ENCODE results near the gene VAV1. TPM values are rescaled to one million over a fixed set of nuclear protein-coding genes. Genes with fewer than 3 reads are reported as not detected.

Gene VAV1
- total RNA-seq, 1 donor from 2014 or later = 1.8 TPM

DNA sequence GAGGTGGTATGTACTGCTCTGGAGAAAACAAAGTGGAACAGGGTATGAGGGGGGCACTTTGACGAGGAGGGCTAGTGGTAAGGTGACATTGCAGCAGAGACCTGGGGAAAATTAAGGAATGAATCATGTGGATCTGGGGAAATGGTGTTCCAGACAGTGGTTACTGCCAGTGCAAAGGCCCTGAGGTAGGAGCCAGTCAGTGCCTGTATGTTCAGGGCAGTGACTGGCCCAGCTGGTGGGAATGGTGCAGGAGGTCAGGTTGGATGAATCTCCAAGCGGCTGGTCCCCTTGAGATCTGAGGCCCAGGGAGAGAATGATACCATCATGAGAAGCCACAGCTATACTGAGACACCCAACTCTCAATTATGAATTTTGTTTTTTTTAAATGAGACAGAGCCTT is 4.9 kb downstream of the VAV1 start:
- Histone ChIP-seq H3K4me3 (no peak overlapping the region), H3K36me3 (no peaks in the 10 kb centered on the region), H3K4me1 (peaks cover 4% of the 10 kb centered on the region), H3K9me3 (replicated peaks) (no peaks in the 10 kb centered on the region), H3K27me3 (ENCODE audit: low read depth) (peaks cover 7% of the 10 kb centered on the region), H3K27ac (replicated peaks) (no peak overlapping the region)
- intact Hi-C loops (cut with micrococcal nuclease) = loop anchor here (10.0 kb wide), 1 partner anchor 143 kb away; no protein-coding TSS in a partner anchor
- DNase-seq = no peak
- TF ChIP-seq, protein P1, sequence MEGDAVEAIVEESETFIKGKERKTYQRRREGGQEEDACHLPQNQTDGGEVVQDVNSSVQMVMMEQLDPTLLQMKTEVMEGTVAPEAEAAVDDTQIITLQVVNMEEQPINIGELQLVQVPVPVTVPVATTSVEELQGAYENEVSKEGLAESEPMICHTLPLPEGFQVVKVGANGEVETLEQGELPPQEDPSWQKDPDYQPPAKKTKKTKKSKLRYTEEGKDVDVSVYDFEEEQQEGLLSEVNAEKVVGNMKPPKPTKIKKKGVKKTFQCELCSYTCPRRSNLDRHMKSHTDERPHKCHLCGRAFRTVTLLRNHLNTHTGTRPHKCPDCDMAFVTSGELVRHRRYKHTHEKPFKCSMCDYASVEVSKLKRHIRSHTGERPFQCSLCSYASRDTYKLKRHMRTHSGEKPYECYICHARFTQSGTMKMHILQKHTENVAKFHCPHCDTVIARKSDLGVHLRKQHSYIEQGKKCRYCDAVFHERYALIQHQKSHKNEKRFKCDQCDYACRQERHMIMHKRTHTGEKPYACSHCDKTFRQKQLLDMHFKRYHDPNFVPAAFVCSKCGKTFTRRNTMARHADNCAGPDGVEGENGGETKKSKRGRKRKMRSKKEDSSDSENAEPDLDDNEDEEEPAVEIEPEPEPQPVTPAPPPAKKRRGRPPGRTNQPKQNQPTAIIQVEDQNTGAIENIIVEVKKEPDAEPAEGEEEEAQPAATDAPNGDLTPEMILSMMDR (IDR thresholded peaks at IDR 0.05; ENCODE audit: borderline replicate concordance) = no peak

DNA sequence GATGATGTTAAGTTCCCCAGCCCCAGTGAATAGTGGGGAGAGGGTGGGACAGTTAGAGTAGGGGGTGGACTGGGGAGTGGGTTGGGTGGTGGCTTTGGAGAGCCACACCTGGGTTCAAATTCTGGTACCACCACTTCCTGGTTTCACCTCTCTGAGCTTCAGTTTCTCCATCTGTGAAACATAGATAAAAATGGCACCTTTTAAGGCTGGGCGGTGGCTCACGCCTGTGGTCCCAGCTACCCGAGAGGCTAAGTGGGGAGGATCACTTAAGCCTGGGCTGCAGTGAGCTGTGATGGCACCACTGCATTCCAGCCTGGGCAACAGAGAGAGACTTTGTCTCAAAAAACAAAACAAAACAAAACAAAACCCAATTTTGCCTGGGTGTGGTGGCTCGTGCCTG is 5.9 kb downstream of the VAV1 start:
- H3K27me3 ChIP-seq (ENCODE audit: low read depth) = peaks cover 10% of the 10 kb centered on the region
- no peaks in the 10 kb centered on the region for H3K9me3 ChIP-seq (replicated peaks)
- H3K36me3 ChIP-seq = no peaks in the 10 kb centered on the region
- H3K4me3 ChIP-seq = no peak overlapping the region
- peaks cover 4% of the 10 kb centered on the region for H3K4me1 ChIP-seq
- H3K27ac ChIP-seq (replicated peaks) = no peak overlapping the region
- intact Hi-C loops (cut with micrococcal nuclease) = loop anchor here (10.0 kb wide), 1 partner anchor 144 kb away; no protein-coding TSS in a partner anchor
- TF ChIP-seq, protein P1 (IDR thresholded peaks at IDR 0.05; ENCODE audit: borderline replicate concordance) = no peak
- no peak for DNase-seq

DNA sequence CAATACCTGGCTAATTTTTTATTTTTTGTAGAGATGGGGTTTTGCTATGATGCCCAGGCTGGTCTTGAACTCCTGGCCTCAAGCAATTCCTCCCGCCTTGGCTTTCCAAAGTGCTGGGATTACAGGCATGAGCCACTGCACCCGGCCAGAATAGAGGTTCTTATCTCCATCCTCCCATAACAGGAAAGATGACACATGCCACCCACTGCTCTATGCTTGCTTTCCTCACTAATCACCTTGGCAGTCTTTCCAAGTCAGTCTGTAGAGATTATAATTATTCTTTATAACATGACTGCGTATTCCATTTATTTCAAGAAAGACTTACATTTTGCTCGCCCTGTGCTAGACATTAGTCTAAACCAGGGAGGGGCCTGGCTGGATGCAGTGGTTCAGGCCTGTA is 6.7 kb downstream of the VAV1 start:
- H3K9me3 ChIP-seq (replicated peaks) = no peaks in the 10 kb centered on the region
- H3K36me3 ChIP-seq = no peaks in the 10 kb centered on the region
- DNase-seq = no peak
- TF ChIP-seq, protein P1 (IDR thresholded peaks at IDR 0.05; ENCODE audit: borderline replicate concordance) = no peak
- peaks cover 17% of the 10 kb centered on the region for H3K27me3 ChIP-seq (ENCODE audit: low read depth)
- intact Hi-C loops (cut with micrococcal nuclease) = loop anchor here (10.0 kb wide), 1 partner anchor 144 kb away; no protein-coding TSS in a partner anchor
- no peak overlapping the region for H3K4me3 ChIP-seq
- no peak overlapping the region for H3K27ac ChIP-seq (replicated peaks)
- peaks cover 4% of the 10 kb centered on the region for H3K4me1 ChIP-seq

DNA sequence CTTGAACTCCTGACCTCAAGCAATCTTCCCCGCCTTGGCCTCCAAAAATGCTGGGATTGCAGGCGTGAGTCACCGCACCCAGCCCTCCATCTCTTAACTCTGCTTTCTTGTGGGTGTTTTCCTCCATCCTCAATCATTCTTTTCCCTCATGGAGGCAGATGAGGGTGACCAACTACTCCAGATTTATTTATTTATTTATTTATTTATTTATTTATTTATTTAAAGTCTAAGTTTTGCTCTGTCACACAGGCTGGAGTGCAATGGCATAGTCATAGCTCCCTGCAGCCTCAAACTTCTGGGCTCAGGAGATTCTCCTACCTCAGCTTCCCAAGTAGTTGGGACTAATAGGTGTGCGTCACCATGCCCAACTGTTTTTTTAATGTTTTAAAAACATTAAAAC is 14.9 kb downstream of the VAV1 start:
- Histone ChIP-seq H3K9me3 (replicated peaks) (no peaks in the 10 kb centered on the region), H3K4me3 (no peak overlapping the region), H3K27ac (replicated peaks) (no peak overlapping the region), H3K4me1 (no peaks in the 10 kb centered on the region), H3K36me3 (no peaks in the 10 kb centered on the region), H3K27me3 (ENCODE audit: low read depth) (peaks cover 58% of the 10 kb centered on the region)
- TF ChIP-seq, protein P1 (IDR thresholded peaks at IDR 0.05; ENCODE audit: borderline replicate concordance) = no peak
- DNase-seq = no peak
- intact Hi-C loops (cut with micrococcal nuclease) = no loop called here

DNA sequence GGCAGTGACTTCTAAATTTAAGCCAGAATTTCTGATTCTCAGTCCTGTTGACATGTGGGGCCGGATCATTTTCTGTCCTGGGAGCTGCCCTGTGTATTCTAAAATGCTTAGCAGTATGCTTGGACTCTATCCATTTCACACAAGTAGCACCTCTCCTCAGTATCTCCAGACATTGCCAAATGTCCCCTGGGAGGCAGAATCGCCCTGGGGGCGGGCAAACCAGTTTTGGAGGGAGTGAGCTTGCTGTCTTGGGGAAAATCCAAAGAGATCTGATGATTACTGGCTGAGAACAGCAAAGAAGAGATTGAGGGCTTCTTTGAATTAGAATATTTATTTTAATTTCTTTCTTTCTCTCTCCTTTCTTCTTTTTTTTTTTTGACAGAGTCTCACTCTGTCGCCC is 16.4 kb downstream of the VAV1 start:
- Histone ChIP-seq H3K4me3 (no peak overlapping the region), H3K4me1 (no peaks in the 10 kb centered on the region), H3K9me3 (replicated peaks) (no peaks in the 10 kb centered on the region), H3K27me3 (ENCODE audit: low read depth) (peaks cover 53% of the 10 kb centered on the region), H3K36me3 (no peaks in the 10 kb centered on the region), H3K27ac (replicated peaks) (no peak overlapping the region)
- intact Hi-C loops (cut with micrococcal nuclease) = no loop called here
- TF ChIP-seq, protein P1 (IDR thresholded peaks at IDR 0.05; ENCODE audit: borderline replicate concordance) = no peak
- no peak for DNase-seq
